ENCODE data around the gene FAM50B.

DNA sequence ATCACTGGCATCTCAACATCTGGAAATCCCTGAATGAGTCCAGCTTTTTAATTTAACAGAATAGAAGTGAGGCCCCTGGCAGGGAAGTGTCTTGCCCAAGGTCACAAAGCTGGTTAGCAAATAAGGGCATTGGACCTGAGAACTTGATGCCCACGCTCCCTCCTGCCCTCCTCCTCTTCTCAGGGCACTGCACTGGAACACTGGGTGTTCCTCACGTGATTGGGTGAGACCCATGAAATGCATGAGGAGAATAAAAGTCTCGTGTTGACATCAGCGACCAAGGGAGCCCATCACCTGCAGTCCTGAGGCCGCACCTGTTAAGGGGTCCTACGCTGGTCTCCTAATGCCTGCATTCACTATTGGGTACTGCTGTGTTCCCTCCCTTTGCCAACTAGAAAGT lies 7.4 kb downstream of the FAM50B start:
- TF ChIP-seq, protein P1, sequence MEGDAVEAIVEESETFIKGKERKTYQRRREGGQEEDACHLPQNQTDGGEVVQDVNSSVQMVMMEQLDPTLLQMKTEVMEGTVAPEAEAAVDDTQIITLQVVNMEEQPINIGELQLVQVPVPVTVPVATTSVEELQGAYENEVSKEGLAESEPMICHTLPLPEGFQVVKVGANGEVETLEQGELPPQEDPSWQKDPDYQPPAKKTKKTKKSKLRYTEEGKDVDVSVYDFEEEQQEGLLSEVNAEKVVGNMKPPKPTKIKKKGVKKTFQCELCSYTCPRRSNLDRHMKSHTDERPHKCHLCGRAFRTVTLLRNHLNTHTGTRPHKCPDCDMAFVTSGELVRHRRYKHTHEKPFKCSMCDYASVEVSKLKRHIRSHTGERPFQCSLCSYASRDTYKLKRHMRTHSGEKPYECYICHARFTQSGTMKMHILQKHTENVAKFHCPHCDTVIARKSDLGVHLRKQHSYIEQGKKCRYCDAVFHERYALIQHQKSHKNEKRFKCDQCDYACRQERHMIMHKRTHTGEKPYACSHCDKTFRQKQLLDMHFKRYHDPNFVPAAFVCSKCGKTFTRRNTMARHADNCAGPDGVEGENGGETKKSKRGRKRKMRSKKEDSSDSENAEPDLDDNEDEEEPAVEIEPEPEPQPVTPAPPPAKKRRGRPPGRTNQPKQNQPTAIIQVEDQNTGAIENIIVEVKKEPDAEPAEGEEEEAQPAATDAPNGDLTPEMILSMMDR (IDR thresholded peaks at IDR 0.05) = no peak
- TF ChIP-seq POLR2A (IDR thresholded peaks at IDR 0.05) = no peak

Data from uterus (tissue), 2 donors.